Keratinocyte (primary cell): ENCODE results near the gene METTL26. TPM values are rescaled to one million over a fixed set of nuclear protein-coding genes. Genes with fewer than 3 reads are reported as not detected.

Experiments used
- DNase-seq: peaks from one replicate; pipeline ENCODE4 v3.0.0-alpha.2; 2011; ENCODE audit warnings: low read depth, missing footprints, low spot score
- FAIRE-seq: peaks from 2 replicates; lab custom pipeline; 2011; peaks lifted over from hg19 to GRCh38; lab: Jason Lieb, UNC
- H2AFZ ChIP-seq: 2 replicates; pipeline ENCODE4 v1.6.0; 2012; ENCODE audit warnings: low read length, control low read depth, inconsistent platforms; ENCODE audit not compliant: control insufficient read depth
- H3K27ac ChIP-seq: 2 replicates; pipeline ENCODE4 v1.5.1; 2011; ENCODE audit warnings: low read length; ENCODE audit not compliant: control insufficient read depth, insufficient read depth
- H3K27me3 ChIP-seq: 3 replicates; pipeline ENCODE4 v1.6.0; 2011; ENCODE audit warnings: low read length; ENCODE audit not compliant: control insufficient read depth, insufficient read depth; ENCODE audit errors: extremely low read depth
- H3K36me3 ChIP-seq, 2 experiments: 2 replicates in 1 of 2; 3 replicates in 1 of 2; pipeline ENCODE4 v1.5.1; 2011; ENCODE audit warnings: low read length in 2 of 2, mild to moderate bottlenecking in 1 of 2; ENCODE audit not compliant: control insufficient read depth in 2 of 2, insufficient read depth in 2 of 2; ENCODE audit errors: extremely low read depth in 1 of 2
- H3K4me1 ChIP-seq: 3 replicates; pipeline ENCODE4 v1.5.1; 2011; ENCODE audit warnings: low read length; ENCODE audit not compliant: control insufficient read depth, insufficient read depth; ENCODE audit errors: extremely low read depth
- H3K4me2 ChIP-seq: 3 replicates; pipeline ENCODE4 v1.6.0; 2011; ENCODE audit warnings: low read depth, low read length; ENCODE audit not compliant: control insufficient read depth, insufficient read depth; ENCODE audit errors: extremely low read depth
- H3K4me3 ChIP-seq, 3 experiments: fragments of 200-600 bp in 1 of 3; sonication (generic) in 1 of 3; 2 replicates in 2 of 3; 3 replicates in 1 of 3; pipeline ENCODE4 v1.5.1; 2011 to 2016; ENCODE audit warnings: low read length in 3 of 3, mild to moderate bottlenecking in 3 of 3, control low read depth in 2 of 3, inconsistent platforms in 1 of 3, low read depth in 1 of 3, mixed read lengths in 1 of 3, mixed run types in 1 of 3, moderate library complexity in 1 of 3; ENCODE audit not compliant: control insufficient read depth in 2 of 3, insufficient read depth in 2 of 3; ENCODE audit errors: extremely low read depth in 1 of 3
- H3K79me2 ChIP-seq: 2 replicates; pipeline ENCODE4 v1.6.0; 2012; ENCODE audit warnings: low read length; ENCODE audit not compliant: control insufficient read depth, insufficient read depth
- H3K9ac ChIP-seq: 3 replicates; pipeline ENCODE4 v1.6.0; 2011; ENCODE audit warnings: low read length; ENCODE audit not compliant: control insufficient read depth, insufficient read depth; ENCODE audit errors: extremely low read depth
- H3K9me1 ChIP-seq: 3 replicates; pipeline ENCODE4 v1.6.0; 2011; ENCODE audit warnings: low read length; ENCODE audit not compliant: control insufficient read depth, insufficient read depth; ENCODE audit errors: extremely low read depth
- H3K9me3 ChIP-seq: 2 replicates; pipeline ENCODE4 v1.5.1; 2012; ENCODE audit warnings: low read depth, low read length; ENCODE audit not compliant: control insufficient read depth
- H4K20me1 ChIP-seq: 3 replicates; pipeline ENCODE4 v1.6.0; 2011; ENCODE audit warnings: low read length; ENCODE audit not compliant: control insufficient read depth, insufficient read depth; ENCODE audit errors: extremely low read depth
- CTCF ChIP-seq, 3 experiments: IDR thresholded peaks in 1 of 3; conservative IDR thresholded peaks in 1 of 3; optimal IDR thresholded peaks in 1 of 3; 2 replicates in 2 of 3; 3 replicates in 1 of 3; pipeline versions ENCODE3 to v1.5.1; 2011; ENCODE audit warnings: low read length in 3 of 3, mild to moderate bottlenecking in 3 of 3, moderate library complexity in 2 of 3, control low read depth in 1 of 3, inconsistent platforms in 1 of 3; ENCODE audit not compliant: insufficient read depth in 2 of 3; ENCODE audit errors: extremely low read depth in 1 of 3
- EZH2 ChIP-seq: IDR thresholded peaks from one replicate; pipeline ENCODE4 v1.6.1; 2012; ENCODE audit warnings: inconsistent platforms, mild to moderate bottlenecking, low read length, moderate library complexity
- dilution Hi-C: fragments of 300-500 bp; cut with MboI; formaldehyde crosslinking; loops from one replicate; pipeline ENCODE4 v1.7.0; 2020; ENCODE audit warnings: low sequenced_read_pairs; ENCODE audit not compliant: extremely low pct_ligation_motif_present
- polyA plus RNA-seq, 5 experiments: library from polyadenylated mRNA; depleted of rRNA in 3 of 5; stranded (reverse) in 3 of 5; stranded (forward) in 1 of 5; unstranded in 1 of 5; fragments of >200 nt; gene quantifications; 1 replicate in 1 of 5; 2 replicates in 3 of 5; 3 replicates in 1 of 5; pipeline versions ENCODE4 v1.2.1 to v1.2.3, GENCODE V29; 2011 to 2012; ENCODE audit warnings: missing spikeins in 2 of 5, low read depth in 1 of 5, low replicate concordance in 1 of 5

Gene METTL26
- polyA plus RNA-seq, 1 donor (not counting 4 experiments of a cell fraction or from before 2014, with no cell fraction given), result 46.9 TPM

GRCh38 chr16:672851-673250 is 36.7 kb upstream of the METTL26 start:
- Histone ChIP-seq H3K4me1 (peaks cover 27% of the 10 kb centered on the region), H3K27ac (no peak overlapping the region), H3K4me2 (no peak overlapping the region), H3K79me2 (peaks cover 28% of the 10 kb centered on the region), H3K36me3 (peaks cover 18 to 33% of the 10 kb centered on the region in 2 experiments), H4K20me1 (no peaks in the 10 kb centered on the region), H2AFZ (no peak overlapping the region), H3K4me3 (no peak overlapping the region), H3K9ac (no peak overlapping the region), H3K9me3 (no peaks in the 10 kb centered on the region), H3K9me1 (no peaks in the 10 kb centered on the region), H3K27me3 (no peaks in the 10 kb centered on the region)
- TF ChIP-seq CTCF (optimal IDR thresholded peaks at IDR 0.05 in 1 of 3, IDR thresholded peaks at IDR 0.05 in 1 of 3, conservative IDR thresholded peaks at IDR 0.05 in 1 of 3; ENCODE audit: extremely low read depth in 1 of 3, insufficient read depth in 2 of 3, low read length in 3 of 3) (no peak), EZH2 (no peak)
- DNase-seq (no peak), FAIRE-seq (no peak)
- dilution Hi-C loops, result no loop called here

- Histone ChIP-seq H3K4me2 (no peak overlapping the region), H2AFZ (no peak overlapping the region), H3K79me2 (peaks cover 28% of the 10 kb centered on the region), H3K4me3 (no peak overlapping the region), H3K9me1 (no peaks in the 10 kb centered on the region), H3K27ac (no peak overlapping the region), H3K9me3 (no peaks in the 10 kb centered on the region), H3K27me3 (no peaks in the 10 kb centered on the region), H3K36me3 (peaks cover 18 to 33% of the 10 kb centered on the region in 2 experiments), H4K20me1 (no peaks in the 10 kb centered on the region), H3K4me1 (peaks cover 26% of the 10 kb centered on the region), H3K9ac (no peak overlapping the region)
- dilution Hi-C loops, result no loop called here
- TF ChIP-seq CTCF (optimal IDR thresholded peaks at IDR 0.05 in 1 of 3, IDR thresholded peaks at IDR 0.05 in 1 of 3, conservative IDR thresholded peaks at IDR 0.05 in 1 of 3; ENCODE audit: extremely low read depth in 1 of 3, insufficient read depth in 2 of 3, low read length in 3 of 3) (no peak), EZH2 (no peak)
- no peak for DNase-seq
- FAIRE-seq, result no peak
Observed at GRCh38 chr16:672371-672770, 36.3 kb upstream of the METTL26 start.
